Fibroblast of pulmonary artery (primary cell): ENCODE data around the gene POLR2L.

ENCODE experiments used
- DNase-seq: peaks from one replicate; pipeline ENCODE4 v3.0.0-alpha.2; 2010; ENCODE audit warnings: low read depth
- H3K4me3 ChIP-seq: replicated peaks from 2 replicates; pipeline ENCODE4 v1.5.1; 2011; ENCODE audit warnings: low read depth, mild to moderate bottlenecking, control low read depth, low read length, moderate library complexity
- TF ChIP-seq, protein P1 (sequence below): IDR thresholded peaks from 2 replicates; pipeline ENCODE4 v1.5.1; 2011; ENCODE audit warnings: mild to moderate bottlenecking, control low read depth, low read length, inconsistent platforms; ENCODE audit errors: missing control alignments

POLR2L gene

DNA sequence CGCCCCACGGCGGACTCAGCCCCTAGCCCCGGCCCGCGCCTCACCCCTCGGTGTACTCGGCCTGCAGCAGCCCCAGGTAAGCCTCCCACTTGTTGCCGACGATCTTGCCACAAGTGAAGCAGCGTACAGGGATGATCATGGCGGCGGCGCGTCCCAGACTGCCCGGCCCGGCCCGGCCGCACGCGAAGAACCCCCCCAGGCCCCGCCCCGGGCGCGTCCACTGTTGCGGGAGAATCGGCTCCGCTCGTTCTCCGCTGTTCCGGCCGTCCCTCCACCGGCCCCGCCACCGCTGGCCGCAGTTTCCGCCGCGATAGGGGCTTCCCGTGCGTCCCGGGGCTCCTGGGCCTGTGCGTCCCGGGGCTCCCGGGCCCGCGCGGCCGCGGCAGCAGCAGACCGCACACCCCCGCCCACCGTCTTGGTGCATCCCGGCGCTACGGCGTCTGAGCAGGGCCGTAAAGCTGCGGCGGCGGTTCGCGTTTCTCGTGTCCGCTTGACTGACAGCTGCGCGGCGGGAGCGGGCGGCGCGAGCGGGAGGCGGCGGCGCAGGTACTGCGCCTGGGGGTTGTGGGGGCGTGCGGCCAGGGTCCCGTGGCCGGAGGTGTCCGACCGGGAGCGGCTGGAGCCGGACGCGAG, at the start of gene POLR2L, which contains the start of gene TSPAN4:
POLR2L (minus strand) TSS at position 160 of the 633 bp plus-strand sequence; CDS start at position 139, 21 bp downstream.
TSPAN4 (plus strand) TSS at position 483 of the 633 bp plus-strand sequence. CDS start 7,453 bp downstream, outside the sequence.
- TF ChIP-seq, protein P1, sequence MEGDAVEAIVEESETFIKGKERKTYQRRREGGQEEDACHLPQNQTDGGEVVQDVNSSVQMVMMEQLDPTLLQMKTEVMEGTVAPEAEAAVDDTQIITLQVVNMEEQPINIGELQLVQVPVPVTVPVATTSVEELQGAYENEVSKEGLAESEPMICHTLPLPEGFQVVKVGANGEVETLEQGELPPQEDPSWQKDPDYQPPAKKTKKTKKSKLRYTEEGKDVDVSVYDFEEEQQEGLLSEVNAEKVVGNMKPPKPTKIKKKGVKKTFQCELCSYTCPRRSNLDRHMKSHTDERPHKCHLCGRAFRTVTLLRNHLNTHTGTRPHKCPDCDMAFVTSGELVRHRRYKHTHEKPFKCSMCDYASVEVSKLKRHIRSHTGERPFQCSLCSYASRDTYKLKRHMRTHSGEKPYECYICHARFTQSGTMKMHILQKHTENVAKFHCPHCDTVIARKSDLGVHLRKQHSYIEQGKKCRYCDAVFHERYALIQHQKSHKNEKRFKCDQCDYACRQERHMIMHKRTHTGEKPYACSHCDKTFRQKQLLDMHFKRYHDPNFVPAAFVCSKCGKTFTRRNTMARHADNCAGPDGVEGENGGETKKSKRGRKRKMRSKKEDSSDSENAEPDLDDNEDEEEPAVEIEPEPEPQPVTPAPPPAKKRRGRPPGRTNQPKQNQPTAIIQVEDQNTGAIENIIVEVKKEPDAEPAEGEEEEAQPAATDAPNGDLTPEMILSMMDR: no peak
- DNase-seq: peak; percentile 90

DNA sequence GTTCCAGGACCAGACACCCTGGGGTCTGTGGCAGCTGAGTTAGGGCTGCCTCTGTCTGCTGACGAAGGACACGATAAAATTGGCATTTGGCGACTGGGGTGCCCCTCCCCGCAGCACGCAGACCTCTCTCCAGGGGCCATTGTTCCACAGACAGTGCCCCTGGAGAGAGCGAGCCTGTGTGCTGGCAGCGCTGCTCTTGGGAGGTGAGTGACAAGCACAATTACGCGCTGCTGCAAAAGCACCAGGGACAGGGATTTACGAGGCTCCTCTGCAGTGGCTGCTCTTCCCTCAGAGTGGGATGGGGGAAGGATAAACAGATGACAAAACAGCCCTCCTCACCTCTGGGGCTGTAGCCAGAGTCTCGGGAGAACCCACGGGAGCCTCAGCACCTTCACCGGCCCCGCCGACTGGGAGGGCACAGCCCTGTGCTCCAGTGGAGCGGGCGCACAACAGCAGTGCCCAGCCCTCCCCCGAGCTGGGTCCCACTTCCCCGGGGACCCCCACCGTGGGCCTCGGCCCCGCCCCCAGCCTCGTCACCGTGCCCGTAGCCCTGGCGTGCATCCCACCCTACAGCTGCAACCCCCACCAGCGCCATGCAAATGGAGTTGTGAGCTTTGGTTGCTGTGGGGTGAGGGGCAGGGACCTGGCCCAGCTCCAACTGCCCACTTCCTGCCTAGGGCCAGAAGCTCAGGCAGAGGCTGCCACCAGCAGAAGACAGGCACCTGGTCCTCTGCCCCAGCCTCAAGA, 48.6 kb upstream of the POLR2L start:
- DNase-seq: no peak
- no peak overlapping the region for H3K4me3 ChIP-seq
- TF ChIP-seq, protein P1: no peak

More for the DNA sequence above, at the start of gene POLR2L, which contains the start of gene TSPAN4:
- H3K4me3 ChIP-seq: peak within 1 kb of the TSS; percentile 92

DNA sequence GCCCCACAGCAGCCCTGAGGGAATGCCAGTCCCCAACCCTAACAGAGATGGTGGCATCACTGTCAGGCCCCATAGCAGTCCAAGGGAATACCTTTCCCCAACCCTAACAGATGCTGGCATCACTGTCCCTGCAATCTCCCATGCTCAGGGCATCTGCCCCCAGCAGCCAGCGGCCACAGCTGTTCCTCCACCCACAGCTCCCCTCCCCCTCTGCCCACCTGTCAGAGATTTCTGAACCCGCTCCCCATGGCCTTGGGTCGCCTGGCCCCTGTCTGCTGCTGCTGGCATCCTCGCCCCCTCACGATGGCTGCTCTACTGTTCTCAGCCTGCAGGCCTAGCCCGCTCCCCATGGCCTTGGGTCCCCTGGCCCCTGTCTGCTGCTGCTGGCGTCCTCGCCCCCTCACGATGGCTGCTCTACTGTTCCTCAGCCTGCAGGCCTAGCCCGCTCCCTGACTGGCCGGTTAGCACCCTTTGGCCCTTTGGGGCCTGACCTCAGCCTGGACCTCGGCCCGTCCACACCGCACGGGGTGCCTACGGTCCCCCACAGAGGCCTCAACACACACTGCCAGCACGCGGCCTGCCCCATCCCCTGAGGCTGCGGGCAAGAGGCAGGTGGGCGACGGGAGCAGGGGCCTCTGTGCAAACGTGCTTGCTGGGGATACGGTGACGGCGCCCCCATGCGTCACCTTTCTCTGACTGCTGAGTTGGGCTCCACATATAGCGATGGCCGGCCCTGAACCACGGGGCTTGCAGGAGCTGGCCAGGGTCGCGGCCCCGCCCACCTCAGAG, 47.6 kb upstream of the POLR2L start:
- TF ChIP-seq, protein P1: no peak

DNA sequence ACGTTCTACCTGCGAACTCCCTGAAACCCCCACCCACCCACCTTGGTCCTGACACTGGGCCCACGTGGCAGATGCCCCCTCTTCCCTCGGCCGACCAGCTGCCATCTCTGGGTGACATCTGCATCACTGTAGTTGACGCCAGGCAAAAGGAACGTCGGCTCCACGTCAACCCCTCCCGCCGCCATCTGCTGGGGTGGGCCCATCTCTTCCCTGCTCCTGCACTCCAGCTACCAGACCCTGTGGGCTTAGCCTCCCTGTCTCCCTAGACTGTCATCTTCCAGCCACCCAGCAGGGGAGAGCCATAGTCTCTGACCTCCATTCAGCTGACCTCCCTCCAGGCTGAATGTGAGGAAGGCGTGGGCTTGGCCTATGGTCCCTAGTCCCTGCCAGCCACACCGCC, 46.9 kb upstream of the POLR2L start:
- DNase-seq: no peak
- TF ChIP-seq, protein P1: no peak

More for the DNA sequence above, 47.6 kb upstream of the POLR2L start:
- DNase-seq: no peak
- no peak overlapping the region for H3K4me3 ChIP-seq

DNA sequence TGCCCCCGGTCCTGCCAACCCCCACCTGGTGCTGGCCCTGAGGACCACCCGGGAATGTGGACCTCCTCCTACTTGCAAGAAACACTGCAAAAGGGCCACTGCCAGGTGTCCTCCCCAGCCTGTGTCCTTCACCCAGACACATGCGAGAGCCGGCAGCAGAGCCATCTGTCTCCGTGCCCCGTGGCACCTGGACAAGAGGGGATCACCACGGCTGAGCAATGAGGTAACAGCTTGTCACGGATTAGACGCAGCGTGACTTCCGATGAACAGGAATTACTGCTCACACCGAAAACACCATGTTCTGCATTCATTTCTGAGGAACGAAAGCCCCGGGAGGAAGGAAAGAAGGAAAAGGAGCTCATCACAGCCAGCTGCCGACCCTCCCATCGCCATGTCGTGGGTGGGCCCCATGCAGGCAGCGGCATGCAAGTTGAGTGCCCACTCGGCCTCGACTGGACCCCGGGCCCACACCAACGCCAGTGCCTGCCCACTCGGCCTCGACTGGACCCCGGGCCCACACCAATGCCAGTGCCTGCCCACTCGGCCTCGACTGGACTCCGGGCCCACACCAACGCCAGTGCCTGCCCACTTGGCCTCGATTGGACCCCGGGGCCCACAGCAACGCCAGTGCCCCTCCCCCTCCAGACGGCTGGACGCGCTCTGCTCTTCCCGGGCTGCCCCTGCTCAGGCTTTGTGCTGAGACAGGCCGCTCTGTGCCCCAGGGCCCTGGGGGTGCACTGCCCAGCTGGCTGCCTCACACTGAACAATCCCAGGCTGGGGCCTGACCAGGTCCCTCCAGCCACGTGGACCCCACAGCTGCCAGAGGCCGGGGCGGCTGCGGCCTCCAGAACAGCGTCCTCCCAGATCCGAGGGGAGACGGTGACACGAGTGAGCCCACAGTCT, 46.2 kb upstream of the POLR2L start:
- TF ChIP-seq, protein P1: no peak
- no peak overlapping the region for H3K4me3 ChIP-seq
- no peak for DNase-seq

More for the DNA sequence above, 46.9 kb upstream of the POLR2L start:
- H3K4me3 ChIP-seq: no peak overlapping the region

DNA sequence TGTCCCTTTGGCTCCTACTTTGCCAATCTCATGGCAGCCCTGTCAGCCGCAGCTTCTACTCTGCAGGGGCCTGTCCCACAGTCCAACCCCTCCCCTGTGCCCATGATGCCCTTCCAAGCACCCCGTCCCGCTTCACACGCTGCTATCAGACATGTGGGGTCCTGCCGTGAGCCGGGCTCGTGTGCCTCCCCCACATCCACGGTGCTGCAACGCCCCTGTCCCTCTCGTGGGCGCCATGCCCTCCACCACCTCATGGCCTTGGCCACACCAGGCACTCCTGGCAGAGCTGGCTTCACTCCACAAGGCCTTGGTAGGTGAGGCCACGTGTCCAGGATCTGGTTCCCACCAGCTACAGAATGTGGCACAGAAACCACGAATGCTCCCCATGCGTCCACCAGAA, 45.3 kb upstream of the POLR2L start:
- H3K4me3 ChIP-seq: no peak overlapping the region
- TF ChIP-seq, protein P1: no peak
- no peak for DNase-seq
